Germinal center (tissue), 1 donor: Measurements from ENCODE around the gene SART3.
"Not testable (repeated sequence)": the region's sequence is repeated elsewhere in the genome, so short reads cannot be mapped to it uniquely, and the experiment has no call there.

ENCODE experiments used
- DNase-seq: peaks from one replicate; pipeline ENCODE4 v3.0.0; 2012; ENCODE audit warnings: mixed read lengths, low spot score

The SART3 gene

GRCh38 chr12:108581311-108582227 is 20.6 kb upstream of the SART3 start:
- no peak for DNase-seq

GRCh38 chr12:108580531-108580930 is 19.6 kb upstream of the SART3 start:
- no peak for DNase-seq

DNA sequence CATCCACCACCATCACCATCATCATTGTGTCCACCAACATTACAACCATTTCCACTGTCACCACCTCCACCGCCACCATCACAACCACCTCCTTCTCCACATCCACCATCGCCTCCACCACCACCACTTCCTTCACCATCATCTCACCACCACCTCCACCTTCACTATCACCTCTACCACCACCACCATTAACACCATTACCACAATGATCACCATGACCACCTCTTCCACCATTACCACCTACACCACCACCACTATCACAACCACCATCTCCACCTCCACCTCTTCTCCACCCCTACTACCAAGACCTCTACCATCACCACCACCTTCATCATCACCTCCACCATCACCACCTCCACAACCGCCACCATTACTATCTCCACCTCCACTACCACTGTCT is 17.8 kb upstream of the SART3 start:
- no peak for DNase-seq

DNA sequence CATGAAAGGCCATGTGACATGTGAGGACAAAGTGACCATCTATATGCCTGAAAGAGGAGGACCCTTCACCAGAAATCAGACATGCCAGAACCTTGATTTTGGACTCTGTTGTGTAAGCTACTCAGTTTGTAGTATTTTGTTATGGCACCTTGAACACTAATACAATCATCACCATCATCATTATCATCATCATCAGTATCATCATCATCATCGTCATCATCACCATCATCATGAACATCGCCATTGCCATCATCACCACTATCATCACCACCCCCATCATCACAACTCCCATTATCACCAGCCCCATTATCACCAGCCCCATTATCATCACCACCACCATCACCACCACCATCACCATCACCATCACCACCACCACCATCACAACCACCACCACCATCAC is 17.3 kb upstream of the SART3 start:
- no peak for DNase-seq

DNA sequence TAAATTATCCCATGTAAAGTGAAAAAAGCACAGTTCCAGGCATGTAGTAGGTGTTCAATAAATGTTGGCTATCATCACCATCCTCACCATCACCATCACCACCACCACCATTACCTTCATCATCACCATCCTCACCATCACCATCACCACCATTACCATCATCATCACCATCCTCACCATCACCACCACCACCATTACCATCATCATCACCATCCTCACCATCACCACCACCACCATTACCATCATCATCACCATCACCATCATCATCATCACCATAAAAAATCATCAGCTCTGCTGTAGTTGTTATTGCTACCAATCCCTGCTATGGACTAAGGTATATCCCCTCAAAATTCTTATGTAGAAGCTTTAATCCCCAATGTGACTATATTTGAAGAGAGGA is 16.5 kb upstream of the SART3 start:
- no peak for DNase-seq

DNA sequence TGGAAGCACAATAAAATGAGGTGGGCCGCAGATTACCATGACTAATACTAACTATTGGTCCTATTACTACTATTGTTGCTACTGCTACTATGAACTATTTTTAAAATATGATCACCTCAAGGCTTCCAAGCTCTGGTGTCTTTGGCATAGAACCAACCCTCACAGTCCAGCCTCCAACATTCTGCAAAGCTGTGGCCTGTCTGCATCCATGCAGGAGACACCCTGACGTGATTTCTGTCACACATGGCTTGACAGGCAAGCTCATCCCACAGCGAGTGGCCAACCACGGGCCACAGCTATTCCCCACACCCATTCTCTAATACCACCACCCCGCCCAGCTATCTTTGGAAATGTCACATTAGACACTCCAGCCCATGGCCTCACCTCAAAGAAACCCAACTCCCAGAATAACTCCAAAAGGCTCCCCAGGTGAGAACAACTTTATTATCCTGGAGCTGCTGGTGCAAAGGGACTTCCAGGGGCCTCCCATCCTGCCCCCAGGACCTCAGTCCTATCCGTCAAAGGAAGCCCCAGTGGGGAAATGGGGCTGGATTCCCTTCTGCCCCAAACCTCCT is 15.8 kb upstream of the SART3 start:
- DNase-seq = no peak

DNA sequence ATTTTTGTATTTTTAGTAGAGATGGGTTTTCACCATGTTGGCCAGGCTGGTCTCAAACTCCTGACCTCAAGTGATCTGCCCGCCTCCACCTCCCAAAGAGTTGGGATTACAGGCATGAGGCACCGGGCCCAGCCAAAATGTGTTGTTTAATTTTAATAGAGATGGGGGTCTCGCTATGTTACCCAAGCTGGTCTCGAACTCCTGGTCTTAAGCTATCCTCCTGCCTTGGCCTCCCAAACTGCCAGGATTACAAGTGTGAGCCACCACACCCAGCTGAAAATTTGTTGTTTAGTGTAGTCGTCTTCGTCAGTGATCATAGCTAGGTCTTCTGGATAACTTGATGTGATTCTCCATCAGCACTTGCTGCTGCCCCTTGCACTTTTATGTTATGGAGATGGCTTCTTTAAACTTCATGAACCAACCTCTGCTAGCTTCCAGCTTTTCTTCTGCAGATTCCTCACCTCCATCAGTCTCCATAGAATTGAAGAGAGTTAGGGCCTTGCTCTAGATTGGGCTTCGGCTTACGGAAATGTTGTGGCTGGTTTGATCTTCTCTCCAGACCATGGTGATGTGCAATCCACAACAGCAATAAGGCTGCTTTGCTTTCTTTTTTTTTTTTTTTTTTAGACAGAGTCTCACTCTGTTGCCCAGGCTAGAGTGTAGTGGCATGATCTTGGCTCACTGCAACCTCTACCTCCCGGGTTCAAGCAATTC is 14.4 kb upstream of the SART3 start:
- no peak for DNase-seq

DNA sequence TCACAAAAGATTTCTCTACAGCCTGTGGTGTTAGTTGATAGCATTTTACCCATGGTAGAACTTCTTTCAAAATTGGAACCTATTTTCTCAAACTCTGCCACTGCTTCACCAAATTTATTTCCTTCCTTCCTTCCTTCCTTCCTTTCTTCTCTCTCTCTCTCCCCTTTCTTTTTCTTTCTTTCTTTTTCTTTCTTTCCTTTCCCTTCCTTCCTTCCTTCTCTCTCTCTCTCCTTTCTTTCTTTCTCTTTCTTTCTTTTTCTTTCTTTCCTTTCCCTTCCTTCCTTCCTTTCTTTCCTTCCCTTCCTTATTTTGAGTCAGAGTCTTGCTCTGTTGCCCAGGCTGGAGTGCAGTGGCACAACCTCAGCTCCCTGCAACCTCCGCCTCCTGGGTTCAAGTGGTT is 13.3 kb upstream of the SART3 start:
- not testable (repeated sequence) for DNase-seq

DNA sequence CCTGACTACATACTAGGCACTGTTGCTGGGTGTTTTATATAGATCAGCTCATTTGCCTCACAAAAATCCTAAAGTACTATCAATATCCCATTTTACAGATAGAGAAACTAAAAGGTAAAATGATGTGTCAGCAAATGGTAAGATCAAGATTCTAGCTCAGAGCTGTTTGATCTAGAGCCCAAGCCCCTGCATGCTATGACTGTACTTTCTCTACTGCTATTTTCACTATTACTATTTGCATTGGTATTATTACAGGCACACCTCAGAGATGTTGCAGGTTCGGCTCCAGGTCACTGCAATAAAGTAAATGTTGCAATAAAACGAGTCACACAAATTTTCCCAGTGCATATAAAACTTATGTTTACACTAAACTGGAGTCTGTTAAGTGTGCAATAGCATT is 12.3 kb upstream of the SART3 start:
- DNase-seq = no peak

DNA sequence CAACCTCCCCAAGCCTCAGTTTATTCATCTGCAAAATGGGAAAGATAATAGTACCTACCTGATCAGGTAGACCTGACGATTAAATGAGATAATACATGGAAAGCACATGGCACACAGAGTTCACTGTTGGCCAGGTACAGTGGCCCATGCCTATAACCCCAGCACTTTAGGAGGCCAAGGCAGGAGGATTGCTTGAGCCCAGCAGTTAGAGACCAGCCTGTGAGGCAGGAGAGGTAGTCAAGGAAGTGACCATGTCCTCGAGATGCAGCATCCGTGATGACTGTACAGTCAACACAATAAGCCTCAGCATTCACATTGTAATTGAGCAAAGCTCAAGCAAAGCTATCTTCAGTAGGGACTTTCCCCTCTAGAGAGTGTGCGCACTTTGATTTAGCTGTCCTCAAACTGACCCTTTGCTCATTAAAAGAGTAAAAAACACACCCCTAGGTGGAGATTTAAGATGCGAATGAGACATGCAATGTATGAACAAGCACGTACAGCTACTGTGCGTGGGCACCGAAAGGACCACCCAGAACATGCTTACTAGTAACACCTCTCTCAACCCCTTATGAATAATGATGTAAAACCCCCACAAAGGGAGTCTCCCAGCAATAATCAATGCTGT is 11.3 kb upstream of the SART3 start:
- no peak for DNase-seq

- DNase-seq = no peak
Observed at GRCh38 chr12:108571609-108572165, 10.7 kb upstream of the SART3 start.

DNA sequence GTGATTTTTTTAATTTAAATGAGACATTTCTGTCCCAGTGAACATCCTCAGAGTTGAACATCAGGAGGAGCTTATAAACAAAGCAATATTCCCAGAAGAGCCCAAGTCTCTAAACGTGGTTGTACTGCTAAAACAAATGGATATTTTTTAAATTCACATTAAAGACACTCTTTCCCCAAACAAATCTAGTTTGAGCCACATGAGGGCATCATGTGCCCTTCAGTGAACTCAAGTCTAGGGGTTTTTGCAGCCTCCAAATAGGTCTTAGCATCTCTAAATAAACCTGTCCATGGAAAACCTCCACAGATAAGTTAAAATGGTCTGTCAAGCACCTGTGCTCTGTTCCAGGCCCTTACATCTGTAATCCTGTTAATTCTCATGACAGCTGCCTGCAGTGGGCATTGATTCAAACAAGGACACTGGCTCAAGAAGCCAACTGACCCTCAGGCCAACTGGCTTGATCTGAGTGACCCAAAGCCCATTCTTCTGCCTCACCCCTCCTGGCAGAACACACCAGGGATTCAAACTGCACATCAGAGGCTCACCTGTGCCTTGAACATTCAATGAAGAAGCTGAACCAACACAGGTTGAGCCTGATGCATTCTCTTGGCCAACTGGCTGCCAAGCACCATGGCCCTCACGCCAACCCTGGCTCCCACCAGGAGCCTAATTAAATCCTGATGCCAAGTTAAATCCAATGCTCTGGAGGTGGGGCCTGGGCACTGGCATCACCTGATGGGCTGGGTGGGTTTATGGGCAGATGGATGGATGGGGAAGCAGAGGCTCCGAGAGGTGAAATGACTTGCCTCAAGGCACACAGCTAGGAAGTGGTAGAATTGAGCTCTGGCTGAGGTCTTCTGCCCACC is 10.0 kb upstream of the SART3 start:
- DNase-seq = no peak

- DNase-seq = peak; percentile 46
Observed at GRCh38 chr12:108568338-108569154, 7.6 kb upstream of the SART3 start.

DNA sequence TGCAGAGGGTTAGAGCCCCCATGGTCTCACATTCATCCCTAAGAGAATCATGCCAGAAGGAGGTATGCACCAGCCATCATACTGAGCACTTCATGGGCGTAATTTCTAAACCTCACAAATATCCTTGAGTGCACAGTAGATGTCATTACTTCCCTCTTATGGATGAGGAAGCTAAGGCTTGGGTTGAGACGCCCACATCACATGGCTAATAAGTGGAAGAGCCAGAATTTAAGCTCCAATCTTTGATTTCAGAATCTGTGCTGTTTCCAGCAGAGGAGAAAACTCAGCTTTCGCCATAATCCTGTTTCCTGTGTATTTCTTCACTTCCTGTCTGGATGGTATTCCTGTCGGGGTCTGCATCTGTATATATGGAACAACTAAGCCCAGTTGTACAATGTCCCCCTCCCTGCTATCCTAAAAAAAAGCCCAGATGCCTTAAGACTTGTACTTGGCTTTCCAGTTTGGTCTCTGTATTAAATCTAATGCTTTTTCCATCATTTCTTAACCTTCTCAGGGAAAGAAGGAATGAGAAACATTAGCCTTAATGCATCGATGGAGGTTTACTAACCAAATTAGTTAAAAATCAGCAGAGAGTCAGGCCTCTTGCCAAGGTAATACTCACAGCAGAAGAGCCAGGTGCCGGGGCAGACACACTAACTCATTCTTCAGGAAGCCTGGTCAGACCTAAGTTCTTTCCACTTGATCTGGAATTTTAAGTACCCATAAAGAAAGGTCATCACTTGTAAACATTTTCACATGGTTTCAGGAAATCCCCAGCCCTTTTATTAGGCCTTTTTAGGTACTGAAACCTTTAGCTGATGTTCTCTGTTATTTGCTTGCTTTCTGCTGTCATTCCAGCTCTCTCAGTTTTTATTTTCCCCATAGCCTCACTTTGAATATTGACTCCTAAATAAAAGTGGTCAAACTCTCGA is 6.7 kb upstream of the SART3 start:
- no peak for DNase-seq

DNA sequence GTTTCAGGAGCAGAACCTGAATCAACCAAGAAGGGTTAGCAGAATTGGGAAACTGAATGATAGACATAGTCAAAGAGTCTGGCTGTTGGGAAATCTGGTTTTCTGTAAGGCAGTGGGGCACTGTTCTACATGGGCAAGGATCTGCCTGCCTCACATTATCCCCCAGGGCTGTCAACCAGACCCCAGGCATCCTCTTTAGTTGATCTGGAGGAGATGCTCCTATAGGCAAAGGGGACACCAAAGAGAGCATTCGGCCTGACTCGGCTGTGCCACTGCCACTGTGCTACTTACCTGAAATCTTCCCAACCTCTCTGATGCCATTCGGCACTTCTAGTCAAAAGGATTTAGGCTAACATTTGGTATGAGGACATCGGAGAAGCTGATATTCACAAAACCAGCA is 5.5 kb upstream of the SART3 start:
- no peak for DNase-seq

- no peak for DNase-seq
Observed at GRCh38 chr12:108565976-108566375, 5.0 kb upstream of the SART3 start.

DNA sequence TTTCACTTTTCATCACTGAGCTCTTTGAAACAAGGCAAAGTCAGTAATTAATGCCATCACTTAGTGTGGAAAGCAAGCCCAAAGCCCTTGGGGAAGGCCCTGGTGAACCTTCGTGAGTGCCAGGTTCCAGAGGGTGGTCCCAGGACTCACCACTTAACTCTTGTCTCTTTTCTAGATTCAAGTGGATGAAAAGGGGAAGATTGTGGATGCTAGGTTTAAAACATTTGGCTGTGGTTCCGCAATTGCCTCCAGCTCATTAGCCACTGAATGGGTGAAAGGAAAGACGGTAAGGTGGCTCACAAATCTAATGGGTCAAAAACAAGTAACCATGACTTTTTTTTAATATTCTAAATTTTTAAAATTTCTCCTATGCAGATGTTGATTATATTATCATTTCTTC is 4.2 kb upstream of the SART3 start:
- DNase-seq = no peak

DNA sequence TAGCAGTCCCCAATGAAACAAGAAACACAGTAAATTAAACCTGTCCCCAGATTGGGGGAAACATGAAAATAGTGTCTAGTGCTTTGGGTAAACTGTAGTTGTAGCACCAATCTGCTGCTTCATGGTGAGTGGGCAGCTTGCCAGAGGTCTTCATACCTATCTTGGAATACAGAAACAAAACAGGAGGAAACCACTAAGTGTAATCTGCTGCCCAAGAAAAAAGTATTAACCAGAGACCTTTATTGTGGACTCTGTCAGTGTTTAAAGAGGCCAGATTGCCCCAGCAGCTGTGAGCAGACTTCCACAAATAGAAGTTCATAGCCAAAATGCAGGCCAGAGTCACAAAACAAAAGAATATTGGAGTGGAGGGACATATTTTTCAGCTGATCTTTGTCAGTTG is 3.8 kb upstream of the SART3 start:
- DNase-seq = no peak

DNA sequence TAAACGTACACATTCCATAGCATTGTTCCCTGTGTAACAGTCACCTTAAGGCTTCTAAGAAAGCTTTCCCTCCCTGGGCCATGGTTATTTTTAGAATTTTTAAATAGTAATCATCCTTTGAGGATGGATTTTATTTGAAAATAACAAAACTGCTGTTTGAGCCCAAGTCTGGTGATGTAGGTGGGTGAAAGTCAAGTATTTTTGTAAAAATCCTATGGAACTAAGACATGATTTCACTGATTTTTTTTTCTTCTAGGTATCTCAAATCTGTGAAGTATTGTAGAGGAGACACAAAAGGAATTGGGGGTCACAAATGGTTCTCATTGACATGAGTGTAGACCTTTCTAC is 2.8 kb upstream of the SART3 start:
- no peak for DNase-seq
